Hepatocyte (in vitro differentiated cells): ENCODE data around the gene ICE1.

Experiments
- EZH2 ChIP-seq: fragments of 200-600 bp; sonication (generic); IDR thresholded peaks from 2 replicates; pipeline ENCODE4 v1.6.1; 2016; ENCODE audit warnings: antibody characterized with exemption, mild to moderate bottlenecking, borderline replicate concordance
- TF ChIP-seq, protein P1 (sequence below): fragments of 200-600 bp; sonication (generic); IDR thresholded peaks from 2 replicates; pipeline ENCODE4 v1.5.1; 2016; ENCODE audit warnings: antibody characterized with exemption, mild to moderate bottlenecking; ENCODE audit not compliant: poor library complexity

DNA sequence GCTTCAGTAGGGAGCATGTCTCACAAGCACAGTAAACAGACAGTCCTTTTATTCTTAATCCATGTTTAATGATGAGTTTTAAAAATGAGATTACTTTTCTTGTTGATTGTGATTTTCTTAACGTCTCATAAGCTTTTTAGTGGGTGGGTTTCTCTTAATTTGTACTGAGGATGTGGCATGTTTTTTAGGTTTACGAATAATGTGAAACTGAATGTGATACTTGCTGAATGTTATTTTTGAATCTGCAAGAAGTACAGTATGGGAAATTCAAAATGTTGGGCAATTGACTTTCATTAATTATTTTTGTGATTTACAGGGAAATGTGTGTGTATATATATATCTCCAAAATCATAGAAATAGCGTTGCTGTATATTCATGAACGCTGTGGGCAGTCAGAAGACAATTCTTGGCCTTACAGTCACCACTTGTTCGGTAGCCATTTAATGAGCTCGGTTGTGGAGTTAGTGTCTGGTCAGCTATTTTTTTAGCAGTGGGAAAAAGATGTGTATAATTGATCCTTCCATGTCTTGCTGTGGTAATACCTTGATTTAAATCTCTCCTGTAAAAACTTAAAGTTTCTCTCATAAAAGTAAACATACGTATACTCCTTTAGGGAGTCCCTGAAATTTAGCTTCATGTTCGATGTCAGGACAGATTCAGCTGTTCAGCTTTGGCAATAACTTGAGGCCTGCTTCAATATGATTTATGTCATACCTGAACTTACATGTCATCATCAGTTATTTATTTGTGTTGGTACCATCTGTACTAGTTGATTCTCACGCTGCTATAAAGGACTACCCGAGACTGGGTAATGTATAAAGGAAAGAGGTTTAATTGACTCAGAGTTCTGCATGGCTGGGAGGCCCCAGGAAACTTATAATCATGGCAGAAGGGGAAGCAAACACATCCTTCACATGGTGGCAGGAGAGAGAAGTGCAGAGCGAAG, 15.0 kb downstream of the ICE1 start:
- TF ChIP-seq, protein P1, sequence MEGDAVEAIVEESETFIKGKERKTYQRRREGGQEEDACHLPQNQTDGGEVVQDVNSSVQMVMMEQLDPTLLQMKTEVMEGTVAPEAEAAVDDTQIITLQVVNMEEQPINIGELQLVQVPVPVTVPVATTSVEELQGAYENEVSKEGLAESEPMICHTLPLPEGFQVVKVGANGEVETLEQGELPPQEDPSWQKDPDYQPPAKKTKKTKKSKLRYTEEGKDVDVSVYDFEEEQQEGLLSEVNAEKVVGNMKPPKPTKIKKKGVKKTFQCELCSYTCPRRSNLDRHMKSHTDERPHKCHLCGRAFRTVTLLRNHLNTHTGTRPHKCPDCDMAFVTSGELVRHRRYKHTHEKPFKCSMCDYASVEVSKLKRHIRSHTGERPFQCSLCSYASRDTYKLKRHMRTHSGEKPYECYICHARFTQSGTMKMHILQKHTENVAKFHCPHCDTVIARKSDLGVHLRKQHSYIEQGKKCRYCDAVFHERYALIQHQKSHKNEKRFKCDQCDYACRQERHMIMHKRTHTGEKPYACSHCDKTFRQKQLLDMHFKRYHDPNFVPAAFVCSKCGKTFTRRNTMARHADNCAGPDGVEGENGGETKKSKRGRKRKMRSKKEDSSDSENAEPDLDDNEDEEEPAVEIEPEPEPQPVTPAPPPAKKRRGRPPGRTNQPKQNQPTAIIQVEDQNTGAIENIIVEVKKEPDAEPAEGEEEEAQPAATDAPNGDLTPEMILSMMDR = no peak
- TF ChIP-seq EZH2 = no peak
